Osteoblast (primary cell): ENCODE measurements around the gene CCDC112. TPM values are rescaled to one million over a fixed set of nuclear protein-coding genes. Genes with fewer than 3 reads are reported as not detected.

Experiments used
- DNase-seq: peaks from one replicate; pipeline ENCODE4 v3.0.0; 2011; ENCODE audit warnings: low spot score, mixed read lengths; ENCODE audit not compliant: insufficient read length; ENCODE audit errors: missing footprints
- H2AFZ ChIP-seq: 2 replicates; pipeline ENCODE4 v1.6.0; 2011; ENCODE audit warnings: mild to moderate bottlenecking, low read length
- H3K27ac ChIP-seq: 2 replicates; pipeline ENCODE4 v1.5.1; 2011; ENCODE audit warnings: mild to moderate bottlenecking, low read depth, low read length, moderate library complexity
- H3K27me3 ChIP-seq: 2 replicates; pipeline ENCODE4 v1.6.0; 2012; ENCODE audit warnings: mild to moderate bottlenecking, control low read depth, inconsistent platforms, low read length, moderate library complexity; ENCODE audit not compliant: insufficient read depth
- H3K36me3 ChIP-seq: 2 replicates; pipeline ENCODE4 v1.5.1; 2011; ENCODE audit warnings: mild to moderate bottlenecking, low read length, control low read depth, moderate library complexity; ENCODE audit not compliant: insufficient read depth
- H3K4me1 ChIP-seq: 2 replicates; pipeline ENCODE4 v1.5.1; 2011; ENCODE audit warnings: mild to moderate bottlenecking, low read length, control low read depth, moderate library complexity; ENCODE audit not compliant: insufficient read depth
- H3K4me2 ChIP-seq: 2 replicates; pipeline ENCODE4 v1.6.0; 2011; ENCODE audit warnings: mild to moderate bottlenecking, low read length; ENCODE audit not compliant: insufficient read depth
- H3K4me3 ChIP-seq: fragments of 200-600 bp; sonication (generic); 3 replicates; pipeline ENCODE4 v1.5.1; 2012; ENCODE audit warnings: mild to moderate bottlenecking, low read length, inconsistent platforms; ENCODE audit not compliant: insufficient read depth
- H3K79me2 ChIP-seq: 2 replicates; pipeline ENCODE4 v1.6.0; 2012; ENCODE audit warnings: mild to moderate bottlenecking, low read length, control low read depth, inconsistent platforms; ENCODE audit not compliant: insufficient read depth
- H3K9me3 ChIP-seq: 2 replicates; pipeline ENCODE4 v1.5.1; 2011; ENCODE audit warnings: low read depth, low read length, control low read depth
- H4K20me1 ChIP-seq: 2 replicates; pipeline ENCODE4 v1.6.0; 2012; ENCODE audit warnings: mild to moderate bottlenecking, low read length, control low read depth; ENCODE audit not compliant: insufficient read depth
- total RNA-seq: library from RNA; depleted of rRNA; stranded (reverse); fragments of >200 nt; gene quantifications from 2 replicates; pipeline ENCODE4 v1.2.3, GENCODE V29; 2012
- TF ChIP-seq, protein P1 (sequence below): IDR thresholded peaks from 2 replicates; pipeline ENCODE4 v1.5.1; 2011; ENCODE audit warnings: mild to moderate bottlenecking, low read depth, low read length, moderate library complexity; ENCODE audit errors: extremely low read depth

The CCDC112 gene, protein sequence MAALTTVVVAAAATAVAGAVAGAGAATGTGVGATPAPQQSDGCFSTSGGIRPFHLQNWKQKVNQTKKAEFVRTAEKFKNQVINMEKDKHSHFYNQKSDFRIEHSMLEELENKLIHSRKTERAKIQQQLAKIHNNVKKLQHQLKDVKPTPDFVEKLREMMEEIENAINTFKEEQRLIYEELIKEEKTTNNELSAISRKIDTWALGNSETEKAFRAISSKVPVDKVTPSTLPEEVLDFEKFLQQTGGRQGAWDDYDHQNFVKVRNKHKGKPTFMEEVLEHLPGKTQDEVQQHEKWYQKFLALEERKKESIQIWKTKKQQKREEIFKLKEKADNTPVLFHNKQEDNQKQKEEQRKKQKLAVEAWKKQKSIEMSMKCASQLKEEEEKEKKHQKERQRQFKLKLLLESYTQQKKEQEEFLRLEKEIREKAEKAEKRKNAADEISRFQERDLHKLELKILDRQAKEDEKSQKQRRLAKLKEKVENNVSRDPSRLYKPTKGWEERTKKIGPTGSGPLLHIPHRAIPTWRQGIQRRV
- total RNA-seq = 4.7 and 5.0 TPM in 2 replicates

DNA sequence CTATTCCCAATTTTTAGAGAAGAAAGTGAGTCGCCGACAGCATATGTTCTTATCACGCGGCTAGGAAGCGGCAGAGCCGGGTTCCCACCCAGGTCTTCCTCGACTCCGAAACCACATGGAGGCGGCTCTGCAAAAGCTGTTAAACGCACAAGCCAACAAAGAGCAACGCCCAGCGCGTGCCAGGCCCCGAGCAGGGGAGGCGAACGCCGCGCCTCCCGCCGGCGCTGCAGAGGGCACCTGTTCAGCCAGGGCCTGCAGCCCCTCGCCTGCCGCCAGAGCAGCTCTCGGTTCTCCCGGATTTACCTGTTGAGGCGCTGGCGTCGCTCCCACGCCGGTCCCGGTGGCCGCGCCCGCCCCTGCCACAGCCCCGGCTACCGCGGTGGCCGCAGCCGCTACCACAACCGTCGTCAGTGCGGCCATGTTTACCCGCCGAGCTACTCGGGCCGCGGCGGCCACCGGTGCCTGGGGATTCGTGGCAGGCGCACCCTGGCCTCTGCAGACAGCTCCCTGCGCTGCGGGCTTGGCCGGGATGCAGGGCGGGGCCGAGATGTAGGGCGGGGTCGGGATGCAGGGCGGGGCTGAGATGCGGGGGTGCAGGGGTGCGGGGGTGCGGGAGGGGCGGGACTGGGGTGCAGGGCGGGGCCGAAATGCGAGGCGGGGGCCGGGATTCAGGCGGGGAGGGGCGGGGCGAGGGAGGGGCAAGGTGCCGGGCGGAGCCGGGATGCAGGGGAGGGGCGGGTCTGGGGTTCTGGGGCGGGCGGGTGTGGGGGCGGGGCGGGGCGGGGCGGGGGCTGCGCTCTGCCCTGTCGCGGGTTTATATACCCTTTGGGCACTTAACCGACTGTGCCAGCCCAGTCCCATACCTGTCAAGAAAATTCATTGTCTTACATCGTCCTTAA, at the start of gene CCDC112:
Gene CCDC112 (minus strand): TSS at position 531 of the 899 bp plus-strand sequence. CDS start 111 bp downstream, at position 420.
- peak; percentile 96 for DNase-seq
- H3K4me2 ChIP-seq = peak within 1 kb of the TSS; percentile 98
- H3K27me3 ChIP-seq = peaks cover 3% of the 10 kb centered on the region
- H4K20me1 ChIP-seq = no peaks in the 10 kb centered on the region
- peaks cover 7% of the 10 kb centered on the region for H3K79me2 ChIP-seq
- TF ChIP-seq, protein P1, sequence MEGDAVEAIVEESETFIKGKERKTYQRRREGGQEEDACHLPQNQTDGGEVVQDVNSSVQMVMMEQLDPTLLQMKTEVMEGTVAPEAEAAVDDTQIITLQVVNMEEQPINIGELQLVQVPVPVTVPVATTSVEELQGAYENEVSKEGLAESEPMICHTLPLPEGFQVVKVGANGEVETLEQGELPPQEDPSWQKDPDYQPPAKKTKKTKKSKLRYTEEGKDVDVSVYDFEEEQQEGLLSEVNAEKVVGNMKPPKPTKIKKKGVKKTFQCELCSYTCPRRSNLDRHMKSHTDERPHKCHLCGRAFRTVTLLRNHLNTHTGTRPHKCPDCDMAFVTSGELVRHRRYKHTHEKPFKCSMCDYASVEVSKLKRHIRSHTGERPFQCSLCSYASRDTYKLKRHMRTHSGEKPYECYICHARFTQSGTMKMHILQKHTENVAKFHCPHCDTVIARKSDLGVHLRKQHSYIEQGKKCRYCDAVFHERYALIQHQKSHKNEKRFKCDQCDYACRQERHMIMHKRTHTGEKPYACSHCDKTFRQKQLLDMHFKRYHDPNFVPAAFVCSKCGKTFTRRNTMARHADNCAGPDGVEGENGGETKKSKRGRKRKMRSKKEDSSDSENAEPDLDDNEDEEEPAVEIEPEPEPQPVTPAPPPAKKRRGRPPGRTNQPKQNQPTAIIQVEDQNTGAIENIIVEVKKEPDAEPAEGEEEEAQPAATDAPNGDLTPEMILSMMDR = no peak
- H2AFZ ChIP-seq = peak within 1 kb of the TSS; percentile 97
- no peaks in the 10 kb centered on the region for H3K9me3 ChIP-seq
- peaks cover 6% of the 10 kb centered on the region for H3K4me1 ChIP-seq
- no peaks in the 10 kb centered on the region for H3K36me3 ChIP-seq
- no peak within 1 kb of the TSS for H3K27ac ChIP-seq
- H3K4me3 ChIP-seq = peak within 1 kb of the TSS; percentile 80

DNA sequence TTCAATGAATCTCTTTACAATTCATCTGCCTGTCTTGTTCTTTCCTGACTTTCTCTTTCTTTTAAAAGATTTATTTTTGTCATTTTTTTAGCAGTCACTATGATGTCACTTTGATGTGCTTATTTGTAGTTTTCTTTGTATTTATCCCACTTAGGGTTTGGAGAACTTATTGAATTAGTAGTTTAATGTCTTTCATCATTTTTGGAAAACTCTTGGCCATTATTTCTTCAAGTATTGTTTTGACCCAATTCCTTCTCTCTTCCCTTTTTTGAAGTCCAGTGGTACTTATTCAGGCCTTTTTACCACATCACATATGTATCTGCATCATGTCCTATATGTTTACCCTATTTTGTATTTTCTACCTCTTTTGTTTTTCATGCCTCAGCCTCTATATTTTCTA, 48.9 kb upstream of the CCDC112 start:
- no peaks in the 10 kb centered on the region for H3K36me3 ChIP-seq
- H3K4me3 ChIP-seq = no peak overlapping the region
- H3K9me3 ChIP-seq = no peaks in the 10 kb centered on the region
- no peaks in the 10 kb centered on the region for H3K27me3 ChIP-seq
- DNase-seq = no peak
- no peaks in the 10 kb centered on the region for H4K20me1 ChIP-seq
- H3K4me1 ChIP-seq = peaks cover 21% of the 10 kb centered on the region
- TF ChIP-seq, protein P1 = no peak
- H2AFZ ChIP-seq = no peak overlapping the region
- no peak overlapping the region for H3K27ac ChIP-seq
- no peak overlapping the region for H3K4me2 ChIP-seq
- no peaks in the 10 kb centered on the region for H3K79me2 ChIP-seq

DNA sequence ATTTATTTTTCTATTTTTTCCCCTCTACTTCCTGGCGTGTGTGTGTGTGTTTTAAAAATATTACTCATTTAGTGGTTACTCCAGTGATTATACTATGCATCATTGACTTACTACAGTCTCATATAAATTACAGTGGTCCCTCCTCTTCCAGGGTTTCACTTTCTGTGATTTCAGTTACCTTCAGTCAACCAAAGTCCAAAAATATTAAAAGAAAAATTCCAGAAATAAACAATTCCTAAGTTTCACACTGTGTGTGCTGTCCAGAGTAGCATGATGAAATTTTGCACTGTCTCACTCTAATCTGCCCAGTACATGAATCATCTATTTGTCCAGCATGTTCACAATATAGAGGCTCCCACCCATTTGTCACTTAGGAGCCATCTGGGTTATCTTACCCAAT, 47.4 kb upstream of the CCDC112 start:
- H4K20me1 ChIP-seq = no peaks in the 10 kb centered on the region
- no peaks in the 10 kb centered on the region for H3K36me3 ChIP-seq
- peaks cover 10% of the 10 kb centered on the region for H3K4me1 ChIP-seq
- H3K79me2 ChIP-seq = no peaks in the 10 kb centered on the region
- TF ChIP-seq, protein P1 = no peak
- no peaks in the 10 kb centered on the region for H3K27me3 ChIP-seq
- H3K4me3 ChIP-seq = peak overlapping the region; percentile 27
- DNase-seq = peak; percentile 55
- H3K9me3 ChIP-seq = no peaks in the 10 kb centered on the region
- H3K4me2 ChIP-seq = peak overlapping the region; percentile 71
- no peak overlapping the region for H2AFZ ChIP-seq
- peak overlapping the region; percentile 56 for H3K27ac ChIP-seq
